GM23248 (cell line): ENCODE results near the gene FAM163B. TPM values are rescaled to one million over a fixed set of nuclear protein-coding genes. Genes with fewer than 3 reads are reported as not detected.

Experiments
- DNase-seq: peaks from one replicate; pipeline ENCODE4 v3.0.0-alpha.2; 2015
- H2AFZ ChIP-seq: fragments of 200-600 bp; sonication (generic); 2 replicates; pipeline ENCODE4 v1.6.1; 2016; ENCODE audit warnings: antibody characterized with exemption
- H3F3A ChIP-seq: fragments of 200-600 bp; sonication (generic); 2 replicates; pipeline ENCODE4 v1.6.1; 2016; ENCODE audit warnings: mild to moderate bottlenecking, antibody characterized with exemption, mixed run types; ENCODE audit not compliant: insufficient read depth
- H3K27ac ChIP-seq: fragments of 200-600 bp; sonication (generic); 2 replicates; pipeline ENCODE4 v1.5.1; 2016; ENCODE audit warnings: mild to moderate bottlenecking
- H3K27me3 ChIP-seq: fragments of 200-600 bp; sonication (generic); replicated peaks from 2 replicates; pipeline ENCODE4 v1.6.1; 2016; ENCODE audit warnings: mild to moderate bottlenecking; ENCODE audit not compliant: insufficient read depth
- H3K36me3 ChIP-seq: fragments of 200-600 bp; sonication (generic); 2 replicates; pipeline ENCODE4 v1.6.1; 2016; ENCODE audit warnings: low read depth, mild to moderate bottlenecking
- H3K4me1 ChIP-seq: fragments of 200-600 bp; sonication (generic); 2 replicates; pipeline ENCODE4 v1.6.1; 2016; ENCODE audit warnings: mild to moderate bottlenecking; ENCODE audit not compliant: insufficient read depth
- H3K4me2 ChIP-seq: fragments of 200-600 bp; sonication (generic); one replicate; pipeline ENCODE4 v1.6.1; 2016; ENCODE audit warnings: mild to moderate bottlenecking; ENCODE audit not compliant: unreplicated experiment
- H3K4me3 ChIP-seq: fragments of 200-600 bp; sonication (generic); 2 replicates; pipeline ENCODE4 v1.5.1; 2016; ENCODE audit warnings: mild to moderate bottlenecking
- H3K79me2 ChIP-seq: fragments of 200-600 bp; sonication (generic); 2 replicates; pipeline ENCODE4 v1.6.1; 2016; ENCODE audit warnings: mild to moderate bottlenecking; ENCODE audit not compliant: insufficient read depth
- H3K9ac ChIP-seq: fragments of 200-600 bp; sonication (generic); 2 replicates; pipeline ENCODE4 v1.6.1; 2016; ENCODE audit warnings: mild to moderate bottlenecking
- H3K9me2 ChIP-seq: fragments of 200-600 bp; sonication (generic); 2 replicates; pipeline ENCODE4 v1.6.1; 2016; ENCODE audit warnings: mixed run types, mild to moderate bottlenecking, moderate library complexity; ENCODE audit not compliant: insufficient read depth
- H3K9me3 ChIP-seq: fragments of 200-600 bp; sonication (generic); one replicate; pipeline ENCODE4 v1.6.1; 2017; ENCODE audit warnings: low read depth
- H4K20me1 ChIP-seq: fragments of 200-600 bp; sonication (generic); 2 replicates; pipeline ENCODE4 v1.6.0; 2016; ENCODE audit not compliant: insufficient read depth
- EZH2 ChIP-seq: fragments of 200-600 bp; sonication (generic); IDR thresholded peaks from 2 replicates; pipeline ENCODE4 v1.6.1; 2018; ENCODE audit warnings: antibody characterized with exemption, mild to moderate bottlenecking; ENCODE audit not compliant: insufficient read depth, poor library complexity, severe bottlenecking
- EZH2phosphoT487 ChIP-seq: fragments of 200-600 bp; sonication (generic); IDR thresholded peaks from 2 replicates; pipeline ENCODE4 v1.6.1; 2018; ENCODE audit warnings: antibody characterized with exemption, moderate library complexity, mild to moderate bottlenecking, low read depth; ENCODE audit not compliant: insufficient read depth
- WGBS, 2 experiments: methylation state at CpG; one replicate each; pipeline ENCODE4 v1.1.6; 2015 to 2017; ENCODE audit warnings: low lambda C conversion rate in 2 of 2, low coverage in 1 of 2; ENCODE audit errors: missing lambda C conversion rate in 2 of 2; 5-methylcytosine and 5-hydroxymethylcytosine counted together
- in situ Hi-C: fragments of 300-500 bp; cut with MboI; formaldehyde crosslinking; loops from 2 replicates; pipeline ENCODE4 v1.15.0; 2020
- polyA plus RNA-seq: library from polyadenylated mRNA; unstranded; fragments of >200 nt; fragmentation: Nextera tagmentation; extraction: Ambion mirVana; gene quantifications from 2 replicates; pipeline ENCODE4 v1.2.1, GENCODE V29; 2016
- total RNA-seq: library from RNA; depleted of rRNA; stranded (reverse); fragments of >200 nt; shearing (Covaris generic); gene quantifications from 2 replicates; pipeline ENCODE4 v1.2.3, GENCODE V29; 2014

Gene FAM163B
- total and polyA plus RNA-seq, 2 experiments from 2014 or later: not detected

DNA sequence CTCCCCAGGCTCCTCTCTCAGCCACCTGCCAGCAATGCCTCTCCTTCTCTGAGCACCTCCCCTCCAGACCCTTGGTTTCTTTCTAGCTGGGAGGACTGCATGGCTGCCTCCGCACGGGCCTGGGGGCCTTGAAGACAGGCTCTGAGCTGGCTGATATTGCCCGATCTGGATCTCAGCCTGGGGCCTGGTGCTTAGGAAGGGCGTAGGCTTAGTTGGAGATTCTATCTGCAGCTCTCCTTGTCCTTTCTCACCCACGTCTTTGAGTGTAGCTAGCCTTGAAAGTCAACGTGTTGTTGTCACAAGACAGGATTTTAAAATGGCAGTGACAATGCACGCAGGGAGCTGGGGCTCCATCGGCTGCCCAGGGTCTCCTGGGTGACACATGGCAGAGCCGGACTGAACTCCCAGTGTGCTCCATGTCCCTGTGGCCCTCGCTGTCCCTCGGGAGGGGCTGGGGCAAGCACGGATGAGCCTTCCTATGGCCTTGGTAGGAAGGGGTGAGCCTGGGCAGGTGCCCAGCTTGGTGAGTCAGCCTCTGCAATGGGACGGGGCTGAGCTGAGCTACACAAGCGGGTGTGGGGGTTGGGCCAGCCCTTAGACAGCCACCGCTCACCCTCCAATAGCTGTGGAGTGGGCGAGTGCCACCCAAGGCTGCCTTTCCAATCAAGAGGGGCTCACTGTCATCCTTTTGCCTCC, 65.3 kb downstream of the FAM163B start:
- Histone ChIP-seq H3F3A (no peaks in the 10 kb centered on the region), H3K9ac (no peak overlapping the region), H3K36me3 (no peaks in the 10 kb centered on the region), H3K4me2 (no peak overlapping the region), H3K27ac (no peak overlapping the region), H3K27me3 (0 out of 2 replicates have a peak, but pooled peaks cover 4% of the 10 kb centered on the region), H3K79me2 (no peaks in the 10 kb centered on the region), H3K9me2 (no peaks in the 10 kb centered on the region), H3K9me3 (no peaks in the 10 kb centered on the region), H3K4me1 (no peaks in the 10 kb centered on the region), H3K4me3 (no peak overlapping the region), H4K20me1 (no peaks in the 10 kb centered on the region), H2AFZ (no peak overlapping the region)
- in situ Hi-C loops: no loop called here
- DNase-seq: no peak
- no peak for TF ChIP-seq EZH2
- no peak for TF ChIP-seq EZH2phosphoT487
- 61 to 65% methylated on average over 16 of the region's 16 CpGs for WGBS, 2 experiments

DNA sequence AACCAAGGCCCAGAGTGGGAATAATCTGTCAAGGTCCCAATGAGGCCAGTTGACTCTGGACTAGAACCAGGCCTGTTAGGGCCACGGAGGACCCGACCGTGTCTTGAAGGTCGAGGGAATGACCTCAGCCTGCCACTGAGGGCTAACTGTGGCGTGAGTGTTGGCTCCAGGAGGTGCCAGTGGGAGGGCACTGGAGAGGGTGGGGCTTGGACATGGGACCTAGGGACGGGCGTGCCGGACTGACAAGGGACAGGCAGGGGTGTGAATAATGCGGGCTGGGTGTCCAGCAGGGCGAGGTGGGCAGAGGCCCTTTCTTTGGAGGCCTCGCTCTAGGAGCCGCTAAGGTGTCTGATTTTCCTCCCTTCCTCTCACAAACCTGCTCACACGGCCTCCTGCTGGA, 67.2 kb downstream of the FAM163B start:
- H3F3A ChIP-seq: no peaks in the 10 kb centered on the region
- H3K9me3 ChIP-seq: no peaks in the 10 kb centered on the region
- H3K4me1 ChIP-seq: no peaks in the 10 kb centered on the region
- peaks cover 9% of the 10 kb centered on the region; the same call in 1 of the 2 replicates for H3K27me3 ChIP-seq
- no peaks in the 10 kb centered on the region for H3K79me2 ChIP-seq
- no peak overlapping the region for H2AFZ ChIP-seq
- no peak overlapping the region for H3K27ac ChIP-seq
- H3K9ac ChIP-seq: no peak overlapping the region
- H3K9me2 ChIP-seq: no peaks in the 10 kb centered on the region
- WGBS, 2 experiments: 65 to 66% methylated on average over 6 to 13 of the region's 13 CpGs
- in situ Hi-C loops: no loop called here
- H4K20me1 ChIP-seq: no peaks in the 10 kb centered on the region
- H3K36me3 ChIP-seq: no peaks in the 10 kb centered on the region
- H3K4me3 ChIP-seq: no peak overlapping the region
- DNase-seq: no peak
- no peak for TF ChIP-seq EZH2
- no peak for TF ChIP-seq EZH2phosphoT487
- no peak overlapping the region for H3K4me2 ChIP-seq

DNA sequence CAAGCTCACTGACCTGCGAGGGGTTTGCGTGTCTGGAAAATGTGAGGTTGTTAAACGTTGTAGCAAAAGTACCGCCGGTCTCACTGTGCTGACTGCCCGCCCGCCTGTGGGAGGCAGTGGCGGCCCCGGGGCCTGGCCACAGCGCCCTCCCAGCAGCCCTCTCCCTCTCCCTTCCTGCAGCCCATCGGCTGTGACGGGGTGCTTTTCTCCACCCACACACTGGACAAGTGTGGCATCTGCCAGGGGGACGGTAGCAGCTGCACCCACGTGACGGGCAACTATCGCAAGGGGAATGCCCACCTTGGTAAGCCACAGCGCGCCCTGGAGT, 68.5 kb downstream of the FAM163B start:
- in situ Hi-C loops: no loop called here
- 74 to 79% methylated on average over 11 to 18 of the region's 18 CpGs for WGBS, 2 experiments
- no peak overlapping the region for H3K9ac ChIP-seq
- H3K9me3 ChIP-seq: no peaks in the 10 kb centered on the region
- no peaks in the 10 kb centered on the region for H3K79me2 ChIP-seq
- no peaks in the 10 kb centered on the region for H3K36me3 ChIP-seq
- no peaks in the 10 kb centered on the region for H4K20me1 ChIP-seq
- H2AFZ ChIP-seq: no peak overlapping the region
- H3K4me1 ChIP-seq: no peaks in the 10 kb centered on the region
- no peaks in the 10 kb centered on the region for H3F3A ChIP-seq
- H3K4me3 ChIP-seq: no peak overlapping the region
- H3K9me2 ChIP-seq: no peaks in the 10 kb centered on the region
- TF ChIP-seq EZH2phosphoT487 (no peak), EZH2 (no peak)
- no peak overlapping the region for H3K27ac ChIP-seq
- H3K4me2 ChIP-seq: no peak overlapping the region
- H3K27me3 ChIP-seq: peaks cover 9% of the 10 kb centered on the region
- DNase-seq: no peak

DNA sequence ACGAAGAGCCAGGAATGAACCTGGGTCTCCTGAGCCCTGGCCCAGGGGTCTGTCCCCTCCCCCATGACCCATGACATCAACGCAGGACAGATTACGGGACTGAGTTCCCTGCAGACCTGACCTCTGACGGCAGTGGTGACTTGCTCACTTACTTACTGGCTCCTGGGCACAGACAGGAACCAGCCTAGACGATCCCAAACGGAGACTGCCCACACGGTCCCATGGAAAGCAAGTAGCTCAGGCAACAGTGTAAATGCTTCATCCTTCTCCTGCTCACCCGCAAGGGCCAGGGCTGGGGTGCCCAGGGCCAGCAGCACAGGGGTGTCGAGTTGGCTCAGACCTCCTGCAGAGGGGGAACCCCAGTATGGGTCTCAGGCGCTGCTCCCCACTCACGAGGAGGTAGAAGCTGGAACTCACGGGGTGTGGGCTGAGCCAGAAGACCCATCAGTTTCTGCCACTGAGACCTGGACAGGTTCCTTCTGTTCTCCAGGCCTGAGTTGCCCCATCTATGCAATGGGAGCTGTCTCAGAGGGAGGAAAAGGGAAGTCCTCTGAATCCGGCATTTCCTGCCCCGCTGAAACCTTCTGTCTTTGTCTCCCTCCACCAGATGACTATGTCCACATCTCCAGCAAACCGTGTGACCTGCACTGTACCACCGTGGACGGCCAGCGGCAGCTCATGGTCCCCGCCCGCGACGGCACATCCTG, 69.0 kb downstream of the FAM163B start:
- Histone ChIP-seq H3K36me3 (no peaks in the 10 kb centered on the region), H2AFZ (no peak overlapping the region), H3F3A (no peaks in the 10 kb centered on the region), H4K20me1 (no peaks in the 10 kb centered on the region), H3K9ac (no peak overlapping the region), H3K9me3 (no peaks in the 10 kb centered on the region), H3K9me2 (no peaks in the 10 kb centered on the region), H3K4me1 (no peaks in the 10 kb centered on the region), H3K27me3 (peaks cover 9% of the 10 kb centered on the region), H3K79me2 (no peaks in the 10 kb centered on the region), H3K4me2 (no peak overlapping the region), H3K4me3 (no peak overlapping the region), H3K27ac (no peak overlapping the region)
- in situ Hi-C loops: no loop called here
- WGBS, 2 experiments: 75 to 84% methylated on average over 22 of the region's 22 CpGs
- TF ChIP-seq EZH2phosphoT487 (no peak), EZH2 (no peak)
- DNase-seq: no peak
